CD4-positive, alpha-beta T cell (primary cell): ENCODE results near the gene TOLLIP. TPM values are rescaled to one million over a fixed set of nuclear protein-coding genes. Genes with fewer than 3 reads are reported as not detected.

Source experiments
- ATAC-seq: fragments of 200-7000 bp; cut with Tn5 transposase; one replicate; pipeline ENCODE4 v1.10.0; 2022; ENCODE audit warnings: mild to moderate bottlenecking; ENCODE audit not compliant: poor library complexity
- CTCF ChIA-PET: fragments of 350-600 bp; sonication (Branson Sonifier 250); formaldehyde crosslinking; loops from one replicate; lab custom pipeline; 2021; ENCODE audit warnings: antibody characterized with exemption, inconsistent platforms; lab: Charles Lee
- POLR2A ChIA-PET: fragments of 350-600 bp; sonication (Branson Sonifier 250); formaldehyde crosslinking; loops from one replicate; lab custom pipeline; 2021; ENCODE audit warnings: antibody characterized with exemption, inconsistent platforms; lab: Charles Lee
- DNase-seq, 14 experiments: peaks; one replicate each; pipeline ENCODE4 v3.0.0-alpha.2; 2013 to 2020; ENCODE audit warnings: mixed read lengths in 2 of 14
- H3K27ac ChIP-seq, 2 donors: one replicate each; pipeline versions ENCODE4 v1.5.1 to v1.7.0; 2013; ENCODE audit warnings: low read length in 2 of 2, low read depth in 1 of 2, mild to moderate bottlenecking in 1 of 2
- H3K27me3 ChIP-seq, 2 experiments: 1 replicate in 1 of 2; 2 replicates in 1 of 2; pipeline versions ENCODE4 v1.6.1 to v1.7.0; 2013; ENCODE audit warnings: low read length in 2 of 2, control low read depth in 1 of 2, mild to moderate bottlenecking in 1 of 2, moderate library complexity in 1 of 2; ENCODE audit not compliant: insufficient read depth in 2 of 2, control insufficient read depth in 1 of 2
- H3K36me3 ChIP-seq: one replicate; pipeline ENCODE4 v1.6.1; 2013; ENCODE audit warnings: low read length, control low read depth; ENCODE audit not compliant: insufficient read depth
- H3K4me1 ChIP-seq: one replicate; pipeline ENCODE4 v1.6.1; 2013; ENCODE audit warnings: low read length, control low read depth; ENCODE audit not compliant: insufficient read depth
- H3K4me3 ChIP-seq: one replicate; pipeline ENCODE4 v1.5.1; 2013; ENCODE audit warnings: mild to moderate bottlenecking, low read length, moderate library complexity
- H3K9me3 ChIP-seq, 2 experiments: 1 replicate in 1 of 2; 2 replicates in 1 of 2; pipeline versions ENCODE4 v1.6.1 to v1.7.0; 2013; ENCODE audit warnings: low read length in 2 of 2, mild to moderate bottlenecking in 2 of 2, control low read depth in 1 of 2, moderate library complexity in 1 of 2; ENCODE audit not compliant: control insufficient read depth in 1 of 2, insufficient read depth in 1 of 2
- H3K27ac Mint-ChIP-seq: one replicate; pipeline ENCODE4 v1.8.0; 2020; ENCODE audit warnings: mixed read lengths
- H3K27me3 Mint-ChIP-seq: one replicate; pipeline ENCODE4 v1.8.0; 2021; ENCODE audit warnings: mixed read lengths
- H3K36me3 Mint-ChIP-seq: one replicate; pipeline ENCODE4 v1.8.0; 2021; ENCODE audit warnings: low read depth, mixed read lengths
- H3K4me1 Mint-ChIP-seq: one replicate; pipeline ENCODE4 v1.8.0; 2021; ENCODE audit warnings: low read depth, mixed read lengths
- H3K4me3 Mint-ChIP-seq: one replicate; pipeline ENCODE4 v1.8.0; 2020; ENCODE audit warnings: mild to moderate bottlenecking, mixed read lengths
- H3K9me3 Mint-ChIP-seq: one replicate; pipeline ENCODE4 v1.8.0; 2020; ENCODE audit warnings: mixed read lengths
- CTCF ChIP-seq: fragments of 200-600 bp; IDR thresholded peaks from one replicate; pipeline ENCODE4 v1.8.0; 2022; ENCODE audit warnings: antibody characterized with exemption, mild to moderate bottlenecking
- intact Hi-C, 2 experiments: fragments of 100-400 bp; cut with DNase I in 1 of 2; cut with micrococcal nuclease in 1 of 2; formaldehyde crosslinking; loops; one replicate each; pipeline versions ENCODE4 v1.15.1 to v1.9.0; 2023 to 2025; cut with DNase I, micrococcal nuclease
- total RNA-seq, 174 experiments: library from RNA in 2 of 174; stranded (reverse) in 2 of 174; gene quantifications; one replicate each; pipeline ENCODE4 v1.2.3 and lab custom pipeline; 2021 to 2026

TOLLIP gene
- total RNA-seq, 2 experiments from 2014 or later, result 38.9 to 41.0 TPM

DNA sequence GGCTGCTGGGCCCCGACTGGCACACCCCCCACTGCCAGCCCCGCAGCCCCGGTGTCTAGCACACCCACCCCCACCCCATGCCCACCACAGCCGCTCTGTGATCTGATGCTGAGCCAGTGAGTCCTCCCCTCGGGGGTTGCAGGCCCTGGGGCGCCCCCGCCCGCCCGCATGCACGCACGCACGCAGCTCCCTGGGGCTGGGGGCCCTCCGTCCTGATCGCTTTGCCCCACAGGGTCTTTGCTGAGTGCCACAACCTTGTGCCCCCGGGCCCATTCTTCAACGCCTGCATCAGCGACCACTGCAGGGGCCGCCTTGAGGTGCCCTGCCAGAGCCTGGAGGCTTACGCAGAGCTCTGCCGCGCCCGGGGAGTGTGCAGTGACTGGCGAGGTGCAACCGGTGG is 54.3 kb downstream of the TOLLIP start:
- intact Hi-C loops, result no loop called here
- Mint-ChIP-seq H3K4me3 (no peak overlapping the region), H3K36me3 (no peaks in the 10 kb centered on the region), H3K27me3 (no peaks in the 10 kb centered on the region), H3K4me1 (no peaks in the 10 kb centered on the region), H3K9me3 (no peaks in the 10 kb centered on the region), H3K27ac (no peak overlapping the region)
- H3K4me3 ChIP-seq, result no peak overlapping the region
- H3K4me1 ChIP-seq, result no peaks in the 10 kb centered on the region
- no peak for DNase-seq
- POLR2A ChIA-PET, result no interaction called here
- no peaks in the 10 kb centered on the region for H3K36me3 ChIP-seq
- no peak for ATAC-seq
- no peaks in the 10 kb centered on the region for H3K27me3 ChIP-seq
- H3K27ac ChIP-seq, result no peak overlapping the region
- peaks cover 0 to 17% of the 10 kb centered on the region in 2 experiments for H3K9me3 ChIP-seq
- CTCF ChIA-PET, result no interaction called here
- no peak for TF ChIP-seq CTCF

DNA sequence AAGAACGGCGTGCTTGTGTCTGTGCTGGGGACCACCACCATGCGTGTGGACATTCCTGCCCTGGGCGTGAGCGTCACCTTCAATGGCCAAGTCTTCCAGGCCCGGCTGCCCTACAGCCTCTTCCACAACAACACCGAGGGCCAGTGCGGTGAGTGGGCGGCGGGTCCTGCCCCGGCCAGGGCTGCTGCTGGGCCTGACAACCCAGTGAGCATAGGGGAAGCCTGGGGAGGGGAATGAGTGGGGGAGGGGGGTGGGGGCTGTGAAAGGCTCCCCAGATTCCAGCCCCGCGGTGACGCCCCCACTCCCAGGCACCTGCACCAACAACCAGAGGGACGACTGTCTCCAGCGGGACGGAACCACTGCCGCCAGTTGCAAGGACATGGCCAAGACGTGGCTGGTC is 54.7 kb downstream of the TOLLIP start:
- H3K9me3 Mint-ChIP-seq, result no peaks in the 10 kb centered on the region
- intact Hi-C loops, result no loop called here
- CTCF ChIA-PET, result no interaction called here

DNA sequence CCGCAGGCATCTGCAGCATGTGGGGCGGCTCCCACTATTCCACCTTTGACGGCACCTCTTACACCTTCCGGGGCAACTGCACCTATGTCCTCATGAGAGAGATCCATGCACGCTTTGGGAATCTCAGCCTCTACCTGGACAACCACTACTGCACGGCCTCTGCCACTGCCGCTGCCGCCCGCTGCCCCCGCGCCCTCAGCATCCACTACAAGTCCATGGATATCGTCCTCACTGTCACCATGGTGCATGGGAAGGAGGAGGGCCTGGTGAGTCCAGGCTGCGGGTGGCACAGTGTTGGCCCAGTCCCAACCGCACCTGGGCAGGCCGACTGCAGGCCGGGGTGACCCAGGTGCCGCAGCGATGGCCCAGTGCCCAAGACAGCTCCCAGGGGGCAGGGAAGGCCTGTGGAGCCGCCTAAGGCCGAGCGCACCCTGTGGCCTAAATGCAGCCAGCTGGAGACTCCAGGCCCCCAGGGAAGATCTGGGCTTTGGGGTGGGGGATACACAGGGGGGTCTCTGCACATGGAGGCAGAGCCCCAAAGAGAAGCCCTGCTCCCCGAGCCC is 55.3 kb downstream of the TOLLIP start:
- H3K9me3 ChIP-seq, result peaks cover 0 to 17% of the 10 kb centered on the region in 2 experiments
- H3K36me3 ChIP-seq, result no peaks in the 10 kb centered on the region
- ATAC-seq, result no peak
- TF ChIP-seq CTCF, result no peak
- H3K27ac ChIP-seq, result no peak overlapping the region
- ChIA-PET CTCF (no interaction called here), POLR2A (no interaction called here)
- no peaks in the 10 kb centered on the region for H3K9me3 Mint-ChIP-seq
- H3K36me3 Mint-ChIP-seq, result no peaks in the 10 kb centered on the region
- intact Hi-C loops, result no loop called here
- H3K27me3 Mint-ChIP-seq, result no peaks in the 10 kb centered on the region
- no peaks in the 10 kb centered on the region for H3K4me1 ChIP-seq
- no peak for DNase-seq
- no peak overlapping the region for H3K27ac Mint-ChIP-seq
- H3K27me3 ChIP-seq, result no peaks in the 10 kb centered on the region
- no peak overlapping the region for H3K4me3 ChIP-seq
- no peak overlapping the region for H3K4me3 Mint-ChIP-seq
- H3K4me1 Mint-ChIP-seq, result no peaks in the 10 kb centered on the region

More for the DNA sequence above, 54.7 kb downstream of the TOLLIP start:
- Mint-ChIP-seq H3K27me3 (no peaks in the 10 kb centered on the region), H3K36me3 (no peaks in the 10 kb centered on the region), H3K4me1 (no peaks in the 10 kb centered on the region), H3K27ac (no peak overlapping the region), H3K4me3 (no peak overlapping the region)
- peaks cover 0 to 17% of the 10 kb centered on the region in 2 experiments for H3K9me3 ChIP-seq
- no peaks in the 10 kb centered on the region for H3K36me3 ChIP-seq
- TF ChIP-seq CTCF, result no peak
- no peaks in the 10 kb centered on the region for H3K4me1 ChIP-seq
- ATAC-seq (no peak), DNase-seq (no peak)
- H3K27ac ChIP-seq, result no peak overlapping the region
- no peak overlapping the region for H3K4me3 ChIP-seq
- H3K27me3 ChIP-seq, result no peaks in the 10 kb centered on the region
- POLR2A ChIA-PET, result no interaction called here
